Measurements from ENCODE around the gene SCAMP4. TPM values are rescaled to one million over a fixed set of nuclear protein-coding genes. Genes with fewer than 3 reads are reported as not detected.
"Not testable (repeated sequence)": the region's sequence is repeated elsewhere in the genome, so short reads cannot be mapped to it uniquely, and the experiment has no call there.

SCAMP4 gene
- total RNA-seq, 1 experiment from 2014 or later = 18.4 TPM

DNA sequence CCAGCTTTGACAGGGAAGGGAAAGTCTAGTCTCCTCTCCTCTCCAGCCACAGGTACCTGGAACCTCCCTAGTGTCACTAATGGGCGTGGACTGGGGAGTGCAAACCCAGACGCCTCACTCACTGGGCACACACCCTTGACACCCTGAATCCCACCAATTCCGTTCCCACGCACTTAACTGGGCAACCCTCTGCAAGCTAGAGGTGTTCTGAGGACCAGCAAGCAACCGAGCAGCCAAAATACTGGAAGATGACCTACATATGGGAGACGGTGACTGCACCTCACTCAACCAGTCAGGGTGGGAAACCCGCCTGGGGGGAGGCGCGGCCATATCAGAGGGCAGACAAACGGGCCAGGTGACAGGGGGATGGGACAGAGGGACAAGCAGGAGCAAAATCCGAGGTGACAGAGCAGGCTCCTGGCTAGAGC lies 20.9 kb upstream of the SCAMP4 start:
- peak overlapping the region; percentile 97 for H3K4me3 ChIP-seq (ENCODE audit: low read length)
- no peaks in the 10 kb centered on the region for H3K36me3 ChIP-seq (ENCODE audit: insufficient read depth, low read length)

DNA sequence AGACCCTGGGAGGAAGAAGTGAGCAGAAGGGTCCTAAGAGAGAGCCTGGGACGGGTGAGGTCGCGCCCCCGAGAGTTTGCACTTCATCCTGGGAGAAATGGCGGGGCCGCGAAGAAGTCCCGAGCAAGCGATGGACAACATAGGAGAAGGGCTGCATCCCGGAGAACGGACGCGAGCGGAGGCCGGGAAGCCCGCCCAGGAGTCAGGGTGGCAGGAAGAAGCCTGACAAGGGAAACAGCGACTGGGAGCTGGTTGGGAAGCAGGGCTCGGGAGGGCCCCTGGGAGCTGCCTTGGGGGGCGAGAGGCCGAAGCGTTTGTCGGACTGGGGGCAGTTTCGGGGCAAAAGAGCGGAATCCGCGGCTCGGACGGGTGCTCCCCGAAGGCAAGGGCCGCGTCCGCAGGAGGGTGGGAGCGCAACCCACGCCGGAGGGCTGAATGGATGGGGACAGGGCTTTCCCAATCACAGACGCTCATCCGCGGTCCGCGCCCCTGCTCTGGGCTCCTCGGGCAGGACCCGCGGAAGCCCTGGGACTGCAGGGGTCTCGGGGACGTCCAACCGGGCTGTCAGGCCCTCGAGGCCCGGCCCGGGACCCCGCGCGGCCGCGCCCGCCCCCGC lies 20.4 kb upstream of the SCAMP4 start:
- peak overlapping the region; percentile 97 for H3K4me3 ChIP-seq (ENCODE audit: low read length)
- H3K36me3 ChIP-seq (ENCODE audit: insufficient read depth, low read length) = no peaks in the 10 kb centered on the region
- DNase-seq = peak; percentile 56
- peaks cover 22% of the 10 kb centered on the region for H3K4me1 ChIP-seq (ENCODE audit: low read length)
- H4K20me1 ChIP-seq (ENCODE audit: insufficient read depth, low read depth, low read length) = peaks cover 24% of the 10 kb centered on the region
- H3K4me2 ChIP-seq (ENCODE audit: low read depth, low read length, poor library complexity, severe bottlenecking) = peak overlapping the region; percentile 84
- H3K9me2 ChIP-seq (replicated peaks; ENCODE audit: insufficient read depth, low read length) = no peaks in the 10 kb centered on the region
- no peaks in the 10 kb centered on the region for H3K9me3 ChIP-seq (ENCODE audit: low read length)
- no peak overlapping the region for H2AFZ ChIP-seq (ENCODE audit: low read length)
- peaks cover 41% of the 10 kb centered on the region for H3K79me2 ChIP-seq (ENCODE audit: low read length)
- H3K27ac ChIP-seq (ENCODE audit: low read length) = no peak overlapping the region
- peak overlapping the region; percentile 95 for H3K9ac ChIP-seq (ENCODE audit: low read length)
- no peaks in the 10 kb centered on the region for H3K27me3 ChIP-seq (ENCODE audit: low read length)

More for the DNA sequence above, 20.9 kb upstream of the SCAMP4 start:
- peak overlapping the region; percentile 95 for H3K9ac ChIP-seq (ENCODE audit: low read length)
- no peaks in the 10 kb centered on the region for H3K9me3 ChIP-seq (ENCODE audit: low read length)
- H3K27me3 ChIP-seq (ENCODE audit: low read length) = no peaks in the 10 kb centered on the region
- peaks cover 24% of the 10 kb centered on the region for H4K20me1 ChIP-seq (ENCODE audit: insufficient read depth, low read depth, low read length)
- H2AFZ ChIP-seq (ENCODE audit: low read length) = no peak overlapping the region
- H3K4me2 ChIP-seq (ENCODE audit: low read depth, low read length, poor library complexity, severe bottlenecking) = peak overlapping the region; percentile 84
- no peak overlapping the region for H3K27ac ChIP-seq (ENCODE audit: low read length)
- H3K79me2 ChIP-seq (ENCODE audit: low read length) = peaks cover 41% of the 10 kb centered on the region
- peak; percentile 61 for DNase-seq
- H3K4me1 ChIP-seq (ENCODE audit: low read length) = peaks cover 22% of the 10 kb centered on the region
- H3K9me2 ChIP-seq (replicated peaks; ENCODE audit: insufficient read depth, low read length) = no peaks in the 10 kb centered on the region

DNA sequence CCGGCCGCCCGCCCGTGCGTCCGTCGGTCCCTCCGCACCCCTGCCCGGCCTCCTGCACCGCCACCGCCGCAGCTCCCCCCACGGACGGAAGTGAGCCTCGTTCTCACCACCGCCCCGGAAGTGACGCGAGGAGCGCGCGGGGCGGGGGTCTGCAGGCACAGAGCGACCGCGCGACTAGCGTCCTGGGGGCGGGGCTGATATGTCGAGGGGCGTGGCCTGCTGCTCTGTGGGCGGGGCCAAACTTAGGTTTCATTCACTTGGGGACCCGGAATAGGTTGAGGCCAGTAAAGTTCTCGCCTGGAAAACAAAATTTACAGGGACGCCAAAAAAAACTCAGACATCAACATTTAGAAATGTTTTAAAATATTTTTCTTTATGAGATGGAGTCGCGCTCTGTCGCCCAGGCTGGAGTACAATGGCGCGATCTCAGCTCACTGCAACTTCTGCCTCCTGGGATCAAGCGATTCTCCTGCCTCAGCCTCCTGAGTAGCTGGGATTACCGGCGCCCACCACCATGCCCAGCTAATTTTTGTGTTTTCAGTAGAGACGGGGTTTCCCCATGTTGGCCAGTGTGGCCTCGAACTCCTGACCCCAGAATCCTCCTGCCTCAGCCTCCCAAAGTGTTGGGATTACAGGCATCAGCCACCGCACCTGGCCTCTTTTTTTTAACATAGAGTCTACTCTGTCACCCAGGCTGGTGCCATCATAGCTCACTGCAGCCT lies 19.6 kb upstream of the SCAMP4 start, which contains the start of gene ABHD17A:
Gene ABHD17A (minus strand): TSS at position 99 of the 722 bp plus-strand sequence. CDS start 3,930 bp downstream, outside the sequence.
- H3K4me2 ChIP-seq (ENCODE audit: low read depth, low read length, poor library complexity, severe bottlenecking) = peak within 1 kb of the TSS; percentile 84
- DNase-seq = peak; percentile 98
- H4K20me1 ChIP-seq (ENCODE audit: insufficient read depth, low read depth, low read length) = peaks cover 22% of the 10 kb centered on the region
- H2AFZ ChIP-seq (ENCODE audit: low read length); H3K27ac ChIP-seq (ENCODE audit: low read length); H3K9me3 ChIP-seq (ENCODE audit: low read length); H3K9me2 ChIP-seq (replicated peaks; ENCODE audit: insufficient read depth, low read length); H3K27me3 ChIP-seq (ENCODE audit: low read length); H3K36me3 ChIP-seq (ENCODE audit: insufficient read depth, low read length): not testable (repeated sequence)
- H3K4me1 ChIP-seq (ENCODE audit: low read length) = peaks cover 22% of the 10 kb centered on the region
- H3K79me2 ChIP-seq (ENCODE audit: low read length) = peaks cover 37% of the 10 kb centered on the region
- H3K9ac ChIP-seq (ENCODE audit: low read length) = peak within 1 kb of the TSS; percentile 95
- peak within 1 kb of the TSS; percentile 97 for H3K4me3 ChIP-seq (ENCODE audit: low read length)

DNA sequence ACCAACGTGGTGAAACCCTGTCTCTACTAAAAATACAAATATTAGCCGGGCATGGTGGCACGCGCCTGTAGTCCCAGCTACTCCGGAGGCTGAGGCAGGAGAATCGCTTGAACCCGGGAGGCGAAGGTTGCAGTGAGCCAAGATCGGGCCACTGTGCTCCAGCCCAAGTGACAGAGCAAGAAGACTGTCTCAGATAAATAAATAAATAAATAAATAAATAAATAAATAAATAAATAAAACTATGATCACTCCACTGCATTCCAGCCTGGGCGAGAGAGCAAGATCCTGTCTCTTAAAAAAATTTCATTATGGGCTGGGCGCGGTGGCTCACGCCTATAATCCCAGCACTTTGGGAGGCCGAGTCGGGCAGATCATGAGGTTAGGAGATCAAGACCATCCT lies 18.8 kb upstream of the SCAMP4 start:
- H3K9ac ChIP-seq (ENCODE audit: low read length); H3K27ac ChIP-seq (ENCODE audit: low read length); H3K9me2 ChIP-seq (replicated peaks; ENCODE audit: insufficient read depth, low read length); H2AFZ ChIP-seq (ENCODE audit: low read length); H3K4me3 ChIP-seq (ENCODE audit: low read length); H3K27me3 ChIP-seq (ENCODE audit: low read length); H3K9me3 ChIP-seq (ENCODE audit: low read length); H3K4me2 ChIP-seq (ENCODE audit: low read depth, low read length, poor library complexity, severe bottlenecking); H3K36me3 ChIP-seq (ENCODE audit: insufficient read depth, low read length): not testable (repeated sequence)
- H3K79me2 ChIP-seq (ENCODE audit: low read length) = peaks cover 34% of the 10 kb centered on the region
- peak; percentile 20 for DNase-seq
- peaks cover 20% of the 10 kb centered on the region for H4K20me1 ChIP-seq (ENCODE audit: insufficient read depth, low read depth, low read length)
- H3K4me1 ChIP-seq (ENCODE audit: low read length) = peaks cover 22% of the 10 kb centered on the region

DNA sequence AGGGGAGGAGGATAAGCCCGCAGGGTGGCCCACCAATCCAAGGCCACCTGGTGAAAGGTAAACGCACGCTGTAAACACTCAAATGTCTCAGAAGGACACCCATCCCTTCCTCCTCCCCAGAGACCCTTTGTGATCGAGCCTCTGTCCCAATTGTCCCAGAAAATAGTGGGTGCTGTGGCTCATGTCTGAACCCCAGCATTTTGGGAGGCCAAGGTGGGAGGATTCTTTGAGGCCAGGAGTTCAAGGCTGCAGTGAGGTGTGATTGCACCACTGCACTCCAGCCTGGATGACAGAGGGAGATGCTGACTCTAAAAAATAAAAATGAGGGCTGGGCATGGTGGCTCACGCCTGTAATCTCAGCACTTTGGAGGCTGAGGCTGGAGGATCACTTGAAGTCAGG lies 16.8 kb upstream of the SCAMP4 start:
- Histone ChIP-seq H3K4me2 (ENCODE audit: low read depth, low read length, poor library complexity, severe bottlenecking) (no peak overlapping the region), H3K9ac (ENCODE audit: low read length) (no peak overlapping the region), H2AFZ (ENCODE audit: low read length) (no peak overlapping the region)

DNA sequence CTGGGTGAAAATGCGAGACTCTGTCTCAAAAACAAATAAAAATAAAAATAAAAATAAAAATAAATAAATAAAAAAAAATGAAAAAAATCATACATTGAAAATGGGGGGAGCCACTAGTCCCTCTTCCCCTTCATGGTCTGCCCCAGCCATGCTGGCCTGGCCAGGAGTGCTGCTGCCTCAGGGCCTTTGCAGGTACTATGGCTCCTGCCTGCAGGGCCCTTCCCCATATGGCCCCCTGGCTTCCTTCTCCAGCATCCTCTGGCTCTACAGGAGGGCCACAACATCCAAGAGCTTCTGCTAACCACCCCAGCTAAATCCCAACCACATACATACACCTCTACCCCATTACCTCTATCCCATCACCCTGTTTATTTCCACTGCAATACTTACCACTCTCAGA lies 15.3 kb upstream of the SCAMP4 start:
- Histone ChIP-seq H3K79me2 (ENCODE audit: low read length) (peaks cover 2% of the 10 kb centered on the region), H3K4me3 (ENCODE audit: low read length) (no peak overlapping the region), H3K4me2 (ENCODE audit: low read depth, low read length, poor library complexity, severe bottlenecking) (no peak overlapping the region), H4K20me1 (ENCODE audit: insufficient read depth, low read depth, low read length) (no peaks in the 10 kb centered on the region), H3K27ac (ENCODE audit: low read length) (no peak overlapping the region), H3K9ac (ENCODE audit: low read length) (no peak overlapping the region), H2AFZ (ENCODE audit: low read length) (0 out of 2 replicates have a peak overlapping the region, but pooled peaks have one; percentile 54), H3K36me3 (ENCODE audit: insufficient read depth, low read length) (no peaks in the 10 kb centered on the region), H3K27me3 (ENCODE audit: low read length) (no peaks in the 10 kb centered on the region), H3K4me1 (ENCODE audit: low read length) (no peaks in the 10 kb centered on the region), H3K9me2 (replicated peaks; ENCODE audit: insufficient read depth, low read length) (no peaks in the 10 kb centered on the region), H3K9me3 (ENCODE audit: low read length) (no peaks in the 10 kb centered on the region)
- no peak for DNase-seq

More for the DNA sequence above, 16.8 kb upstream of the SCAMP4 start:
- Histone ChIP-seq H3K79me2 (ENCODE audit: low read length) (peaks cover 17% of the 10 kb centered on the region), H3K36me3 (ENCODE audit: insufficient read depth, low read length) (no peaks in the 10 kb centered on the region), H4K20me1 (ENCODE audit: insufficient read depth, low read depth, low read length) (peaks cover 13% of the 10 kb centered on the region), H3K4me3 (ENCODE audit: low read length) (no peak overlapping the region), H3K4me1 (ENCODE audit: low read length) (peaks cover 10% of the 10 kb centered on the region), H3K9me3 (ENCODE audit: low read length) (no peaks in the 10 kb centered on the region), H3K9me2 (replicated peaks; ENCODE audit: insufficient read depth, low read length) (no peaks in the 10 kb centered on the region), H3K27ac (ENCODE audit: low read length) (no peak overlapping the region), H3K27me3 (ENCODE audit: low read length) (no peaks in the 10 kb centered on the region)
- peak; percentile 15 for DNase-seq

DNA sequence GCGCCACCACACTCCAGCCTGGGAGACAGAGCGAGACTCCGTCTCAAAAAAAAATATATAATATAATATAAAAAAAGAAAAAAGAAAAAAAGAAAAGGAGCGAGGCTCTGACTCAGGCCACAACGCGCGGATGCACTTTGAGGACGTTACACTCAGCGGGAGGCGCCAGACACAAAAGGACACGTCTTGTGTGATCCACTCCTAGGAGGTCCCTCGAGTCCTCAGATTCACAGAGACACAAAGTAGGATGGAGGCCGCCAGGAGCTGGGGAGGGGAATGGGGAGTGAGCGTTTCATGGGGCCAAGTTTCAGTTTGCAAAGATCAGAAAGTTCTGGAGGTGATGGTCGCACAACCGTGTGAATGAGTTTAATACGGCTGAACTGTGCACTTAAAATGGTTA lies 11.4 kb upstream of the SCAMP4 start:
- no peak overlapping the region for H3K4me2 ChIP-seq (ENCODE audit: low read depth, low read length, poor library complexity, severe bottlenecking)
- no peak for DNase-seq
- H3K79me2 ChIP-seq (ENCODE audit: low read length) = no peaks in the 10 kb centered on the region
- no peak overlapping the region for H3K9ac ChIP-seq (ENCODE audit: low read length)
- H2AFZ ChIP-seq (ENCODE audit: low read length) = no peak overlapping the region
- H3K9me2 ChIP-seq (replicated peaks; ENCODE audit: insufficient read depth, low read length) = no peaks in the 10 kb centered on the region
- H3K4me1 ChIP-seq (ENCODE audit: low read length) = peaks cover 13% of the 10 kb centered on the region
- H3K9me3 ChIP-seq (ENCODE audit: low read length) = no peaks in the 10 kb centered on the region
- H3K27me3 ChIP-seq (ENCODE audit: low read length) = no peaks in the 10 kb centered on the region
- no peaks in the 10 kb centered on the region for H3K36me3 ChIP-seq (ENCODE audit: insufficient read depth, low read length)
- no peak overlapping the region for H3K27ac ChIP-seq (ENCODE audit: low read length)
- H4K20me1 ChIP-seq (ENCODE audit: insufficient read depth, low read depth, low read length) = no peaks in the 10 kb centered on the region
- no peak overlapping the region for H3K4me3 ChIP-seq (ENCODE audit: low read length)

DNA sequence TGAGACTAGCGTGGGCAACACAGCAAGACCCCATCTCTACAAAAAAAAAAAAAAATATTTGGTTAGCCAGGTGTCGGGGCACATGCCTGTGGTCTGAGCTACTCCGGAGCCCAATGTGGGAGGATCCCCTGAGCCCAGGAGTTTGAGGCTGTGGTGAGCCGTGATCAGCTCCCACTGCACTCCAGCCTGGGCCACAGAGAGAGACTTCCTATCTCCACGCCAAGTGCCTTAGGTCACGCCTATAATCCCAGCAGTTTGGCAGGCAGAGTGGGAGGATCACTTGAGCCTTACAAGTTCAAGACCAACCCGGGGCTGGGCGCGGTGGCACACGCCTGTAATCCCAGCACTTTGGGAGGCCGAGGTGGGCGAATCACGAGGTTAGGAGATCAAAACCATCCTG lies 8.7 kb upstream of the SCAMP4 start:
- Histone ChIP-seq H3K9me3 (ENCODE audit: low read length) (no peaks in the 10 kb centered on the region), H3K4me3 (ENCODE audit: low read length) (no peak overlapping the region), H3K27ac (ENCODE audit: low read length) (no peak overlapping the region), H3K79me2 (ENCODE audit: low read length) (no peaks in the 10 kb centered on the region), H2AFZ (ENCODE audit: low read length) (no peak overlapping the region), H3K4me2 (ENCODE audit: low read depth, low read length, poor library complexity, severe bottlenecking) (no peak overlapping the region), H3K36me3 (ENCODE audit: insufficient read depth, low read length) (no peaks in the 10 kb centered on the region), H3K27me3 (ENCODE audit: low read length) (no peaks in the 10 kb centered on the region), H3K4me1 (ENCODE audit: low read length) (peaks cover 13% of the 10 kb centered on the region), H4K20me1 (ENCODE audit: insufficient read depth, low read depth, low read length) (no peaks in the 10 kb centered on the region), H3K9me2 (replicated peaks; ENCODE audit: insufficient read depth, low read length) (no peaks in the 10 kb centered on the region), H3K9ac (ENCODE audit: low read length) (no peak overlapping the region)
- no peak for DNase-seq
